ENCODE results near the gene SLC35B2.

The SLC35B2 gene, protein sequence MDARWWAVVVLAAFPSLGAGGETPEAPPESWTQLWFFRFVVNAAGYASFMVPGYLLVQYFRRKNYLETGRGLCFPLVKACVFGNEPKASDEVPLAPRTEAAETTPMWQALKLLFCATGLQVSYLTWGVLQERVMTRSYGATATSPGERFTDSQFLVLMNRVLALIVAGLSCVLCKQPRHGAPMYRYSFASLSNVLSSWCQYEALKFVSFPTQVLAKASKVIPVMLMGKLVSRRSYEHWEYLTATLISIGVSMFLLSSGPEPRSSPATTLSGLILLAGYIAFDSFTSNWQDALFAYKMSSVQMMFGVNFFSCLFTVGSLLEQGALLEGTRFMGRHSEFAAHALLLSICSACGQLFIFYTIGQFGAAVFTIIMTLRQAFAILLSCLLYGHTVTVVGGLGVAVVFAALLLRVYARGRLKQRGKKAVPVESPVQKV

DNA sequence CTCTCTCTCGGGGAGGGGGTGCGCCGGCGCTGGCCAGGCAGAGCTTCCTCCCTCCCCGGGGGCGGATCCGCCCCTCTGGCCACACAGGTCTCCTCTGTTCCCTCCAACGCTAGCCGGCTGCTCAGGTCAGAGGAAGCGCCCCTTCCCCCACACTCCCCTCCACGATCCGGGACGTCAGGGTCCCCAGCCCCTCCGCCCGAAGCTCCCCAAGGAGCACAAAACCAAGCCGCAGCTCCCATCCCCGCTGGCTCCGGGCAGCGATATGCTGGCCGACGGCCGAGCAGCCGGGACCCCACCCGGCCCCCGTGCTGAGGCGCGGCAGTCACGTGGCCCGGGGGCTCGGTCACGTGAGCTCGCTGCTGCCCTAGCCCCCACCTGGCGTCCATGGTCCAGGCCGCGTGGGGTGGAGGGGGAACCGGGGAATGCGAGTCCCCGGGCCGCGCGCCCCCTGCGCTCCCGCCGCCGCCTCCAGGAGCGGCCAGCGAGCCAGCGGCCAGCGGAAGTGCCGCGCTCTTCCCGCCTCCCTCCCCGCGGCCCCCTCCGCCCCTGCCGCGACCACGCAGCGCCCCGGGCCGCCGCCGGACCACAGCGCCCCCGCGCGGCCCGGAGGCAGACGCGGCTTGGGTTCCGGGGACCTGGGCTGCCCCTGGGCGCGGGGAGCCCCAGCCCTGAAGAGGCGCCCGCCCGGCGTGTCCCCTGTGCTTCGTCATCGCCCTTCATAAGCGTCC, at the start of gene SLC35B2:
Gene SLC35B2 (minus strand): TSS at position 504 of the 728 bp plus-strand sequence. CDS start 118 bp downstream, at position 386.
- peak in 13 of 14 donors; percentile 76 to 95 (median 90) for DNase-seq

DNA sequence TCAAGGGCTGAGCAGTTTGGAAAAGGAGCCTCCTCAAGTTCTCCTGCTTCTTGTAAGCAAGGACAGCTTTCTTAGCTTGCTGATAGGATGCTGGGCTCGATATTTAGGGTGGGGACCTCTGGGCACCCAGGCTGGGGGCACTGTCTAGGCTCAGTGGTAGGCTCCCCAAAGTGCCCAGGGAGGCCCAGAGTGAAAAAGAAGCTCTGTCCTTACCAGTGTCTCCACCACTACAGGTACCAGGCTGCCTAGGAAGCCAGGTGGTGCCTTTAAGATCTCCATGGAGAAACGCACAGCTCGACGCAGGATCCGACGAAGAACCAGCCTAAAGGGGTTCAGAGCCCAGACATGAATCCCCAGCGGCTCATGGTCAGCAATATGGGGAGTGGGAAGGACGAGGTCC, 49.4 kb upstream of the SLC35B2 start:
- DNase-seq, result no peak

DNA sequence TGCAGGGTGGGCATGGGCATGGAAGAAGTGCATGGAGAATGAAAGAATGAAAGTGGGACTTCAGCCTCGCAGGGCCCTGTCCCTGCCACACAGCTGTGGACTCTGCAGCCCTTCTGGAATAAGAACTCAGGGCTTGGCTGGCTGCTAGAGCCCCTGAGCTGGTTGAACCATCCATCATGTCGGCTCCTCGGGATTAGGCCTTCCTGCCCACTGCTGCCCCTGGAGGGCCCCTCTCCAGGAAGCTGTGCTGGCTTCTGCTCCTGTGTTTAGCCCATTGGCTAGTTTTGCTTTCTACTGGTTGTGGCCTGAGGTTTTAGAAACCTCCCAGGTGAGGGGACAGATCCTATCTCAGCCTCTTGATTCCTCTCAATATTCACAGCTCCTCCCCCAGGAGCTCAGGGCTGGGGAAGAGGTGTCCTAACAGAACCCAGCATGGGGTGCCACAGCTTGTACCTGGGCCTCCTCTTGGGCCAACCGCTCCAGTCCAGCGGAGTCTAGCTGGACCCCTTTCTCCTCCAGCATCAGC, 47.9 kb upstream of the SLC35B2 start:
- DNase-seq, result no peak

DNA sequence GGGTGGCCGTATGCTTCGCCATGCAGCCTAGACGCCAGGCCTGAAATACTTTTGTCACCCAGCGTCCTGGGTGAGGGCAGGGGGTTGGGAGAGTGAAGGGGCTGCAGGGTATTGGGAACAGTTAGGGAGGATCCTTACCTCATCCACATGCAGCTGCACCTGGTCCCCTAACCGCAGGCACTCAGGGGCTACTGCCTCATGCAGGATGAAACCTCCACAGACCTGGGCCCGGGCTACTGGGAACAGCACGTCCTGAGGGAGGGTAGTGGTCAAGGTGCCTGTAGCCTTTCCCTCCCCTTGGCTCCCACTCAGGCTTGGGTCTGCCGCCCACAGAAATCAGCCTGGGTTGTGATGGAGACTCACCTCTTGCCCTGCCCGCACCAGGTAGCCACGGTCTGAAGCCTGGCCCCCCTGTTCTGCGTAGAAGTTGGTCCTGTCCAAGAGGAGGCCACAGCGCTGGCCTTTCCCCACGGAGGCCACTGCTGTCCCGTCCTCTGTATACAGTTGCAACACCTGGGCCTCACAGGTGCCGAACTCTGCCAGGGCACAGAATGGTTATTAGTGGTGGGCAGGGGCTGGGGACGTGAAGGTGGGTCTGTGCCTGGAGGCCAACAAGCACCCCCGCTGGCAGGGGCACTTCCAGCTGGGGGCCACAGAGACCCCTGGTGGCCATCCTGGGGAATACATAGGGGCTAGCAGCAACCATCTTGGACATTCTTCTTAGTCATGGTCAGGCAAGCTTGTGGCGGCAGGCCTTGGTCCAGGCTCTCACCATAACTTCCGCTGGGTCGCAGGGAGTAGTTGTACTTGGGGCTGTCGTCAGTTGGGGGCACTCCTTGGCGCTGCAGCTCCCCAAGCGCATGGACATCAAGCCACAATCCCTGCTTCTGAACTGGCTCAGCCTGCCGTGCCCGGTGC, 47.2 kb upstream of the SLC35B2 start:
- DNase-seq, result peak in 2 of 14 donors; percentile 37 to 47

DNA sequence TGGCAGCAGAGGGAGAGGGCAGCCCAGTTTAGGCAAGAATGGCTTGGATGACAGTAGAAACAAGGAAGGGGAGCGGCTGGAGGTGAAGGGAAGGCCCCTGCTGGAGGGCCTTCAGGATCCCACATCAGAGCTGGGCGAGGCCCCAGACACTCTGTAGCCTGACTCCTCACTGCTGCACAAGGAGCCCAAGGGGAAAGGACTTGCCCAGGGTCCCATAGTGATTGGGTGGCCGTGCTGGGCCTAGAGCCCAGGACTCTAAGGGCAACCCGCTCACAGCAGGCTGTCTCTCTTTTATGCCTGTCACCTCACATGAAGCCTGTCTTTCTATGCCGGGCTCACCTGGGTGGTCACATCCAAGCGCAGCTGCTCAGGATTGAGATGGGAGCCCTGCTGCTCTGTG, 46.5 kb upstream of the SLC35B2 start:
- no peak for DNase-seq

DNA sequence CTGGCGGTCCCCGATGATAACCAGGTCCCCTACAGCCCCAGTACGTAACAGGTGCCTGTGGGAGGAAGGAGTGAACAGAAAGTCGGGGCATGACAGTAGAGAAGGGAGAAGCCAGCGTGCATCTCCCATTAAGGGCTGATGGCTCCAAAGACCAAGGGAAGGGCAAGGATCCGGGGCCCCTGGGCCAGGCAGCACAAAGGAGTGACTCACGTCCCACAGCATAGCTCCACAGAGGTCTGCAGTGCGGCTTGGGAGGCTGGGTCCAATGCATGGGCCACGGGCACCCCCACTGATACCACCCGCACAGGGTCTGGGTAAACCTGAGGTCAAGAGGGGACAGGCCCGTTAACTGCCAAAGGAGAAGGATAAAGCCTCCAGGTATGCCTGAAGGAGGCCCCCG, 45.5 kb upstream of the SLC35B2 start:
- no peak for DNase-seq

DNA sequence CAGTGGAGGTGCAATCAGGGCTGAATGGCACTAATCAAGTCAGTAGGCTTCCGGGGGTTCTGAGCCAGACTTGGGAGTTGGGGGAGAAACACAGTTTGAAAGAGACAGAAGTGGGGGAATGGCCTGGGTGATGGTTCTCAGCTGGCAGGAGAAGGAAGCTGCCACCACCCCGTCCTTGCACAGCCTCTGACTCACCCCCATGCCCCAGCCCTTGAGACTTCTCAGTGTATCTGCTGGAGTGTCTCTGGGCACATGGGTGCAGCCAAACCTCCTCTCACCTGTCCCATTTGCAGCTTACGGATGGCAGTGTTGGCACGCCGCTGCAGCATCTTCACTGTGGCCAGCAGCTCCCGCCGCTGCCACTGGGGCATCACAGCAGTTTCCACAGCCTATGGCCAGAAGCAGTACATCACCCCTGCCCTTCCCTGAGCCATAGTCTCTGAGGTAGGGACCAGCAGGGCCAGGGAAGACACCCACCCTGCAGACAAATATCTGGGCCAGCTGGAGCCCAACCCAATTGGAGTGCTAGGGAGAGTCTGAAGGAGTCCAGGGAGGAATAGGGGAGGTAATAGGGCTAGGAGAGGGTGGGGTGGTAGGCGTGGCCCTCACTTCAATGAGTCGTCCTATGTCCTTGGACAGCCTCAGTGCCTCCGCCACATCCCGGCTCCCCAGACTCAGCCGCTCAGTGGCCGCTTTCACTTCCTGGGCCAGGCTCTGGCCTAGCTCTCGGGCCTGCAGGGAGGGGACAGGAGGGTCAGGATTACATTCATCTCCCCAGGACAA, 44.6 kb upstream of the SLC35B2 start:
- no peak for DNase-seq

DNA sequence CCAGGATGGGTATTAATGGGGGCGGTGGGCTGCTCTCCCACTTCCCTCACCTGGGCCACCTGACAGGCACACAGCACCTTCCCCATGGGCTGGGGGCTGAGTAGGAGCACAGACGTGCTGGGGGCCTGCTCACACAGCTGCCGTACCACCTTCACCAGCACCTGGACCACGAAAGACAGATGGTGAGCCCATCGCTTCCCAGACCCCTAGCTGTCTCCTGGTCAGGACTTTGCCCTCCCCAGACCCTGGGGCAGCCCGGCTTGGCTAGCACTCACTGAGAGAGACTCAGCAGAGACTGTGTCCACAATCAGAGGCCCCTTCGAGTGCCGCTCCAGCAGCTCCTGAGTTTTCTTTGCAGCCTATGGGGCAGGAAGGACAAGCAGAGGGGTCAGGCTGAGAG, 43.8 kb upstream of the SLC35B2 start:
- no peak for DNase-seq

DNA sequence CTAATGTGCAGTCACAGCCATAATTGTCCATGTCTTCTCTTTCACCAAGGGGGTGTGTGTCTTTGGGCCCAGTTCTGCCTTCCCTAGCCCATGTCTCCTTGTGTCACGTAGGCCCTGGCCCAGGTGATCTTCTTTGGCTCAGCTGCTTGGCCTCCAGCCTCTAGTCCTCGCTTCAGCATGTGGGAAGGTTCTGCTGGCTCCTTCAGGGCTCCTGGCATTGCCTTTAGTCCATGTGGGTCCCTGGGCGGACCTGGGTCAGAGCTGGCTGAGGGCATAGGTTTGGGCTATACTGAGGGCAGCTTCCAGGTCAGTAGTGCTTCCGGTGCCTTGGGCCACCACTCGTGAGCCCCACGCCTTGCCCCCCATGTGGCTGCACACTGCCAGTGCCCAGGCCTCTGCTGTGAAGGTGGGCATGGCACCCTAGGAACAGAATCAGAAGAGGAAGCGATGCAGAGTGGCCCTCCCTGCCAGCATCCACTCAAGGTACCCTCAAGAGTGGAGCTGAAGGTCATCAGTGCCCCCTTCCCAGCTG, 43.0 kb upstream of the SLC35B2 start:
- DNase-seq, result no peak

DNA sequence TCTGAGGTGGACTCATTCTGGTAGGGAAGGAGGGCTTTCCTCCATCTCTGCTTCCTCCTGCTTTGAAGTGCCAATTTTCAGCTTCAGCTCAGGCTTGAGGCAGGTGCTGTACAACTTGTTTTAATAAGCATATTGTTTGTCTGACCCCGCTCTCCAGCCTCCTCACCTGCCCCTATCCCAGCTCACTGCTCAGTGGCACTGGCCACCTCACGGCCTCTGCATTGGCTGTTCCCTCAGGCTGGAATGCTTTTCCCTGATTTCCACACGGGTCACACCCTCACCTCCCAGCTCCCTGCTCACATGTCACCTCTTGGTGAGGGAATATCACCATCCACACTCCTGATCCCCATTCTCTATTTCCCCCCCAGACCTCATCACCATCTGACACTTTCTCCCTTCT, 41.5 kb upstream of the SLC35B2 start:
- DNase-seq, result no peak

DNA sequence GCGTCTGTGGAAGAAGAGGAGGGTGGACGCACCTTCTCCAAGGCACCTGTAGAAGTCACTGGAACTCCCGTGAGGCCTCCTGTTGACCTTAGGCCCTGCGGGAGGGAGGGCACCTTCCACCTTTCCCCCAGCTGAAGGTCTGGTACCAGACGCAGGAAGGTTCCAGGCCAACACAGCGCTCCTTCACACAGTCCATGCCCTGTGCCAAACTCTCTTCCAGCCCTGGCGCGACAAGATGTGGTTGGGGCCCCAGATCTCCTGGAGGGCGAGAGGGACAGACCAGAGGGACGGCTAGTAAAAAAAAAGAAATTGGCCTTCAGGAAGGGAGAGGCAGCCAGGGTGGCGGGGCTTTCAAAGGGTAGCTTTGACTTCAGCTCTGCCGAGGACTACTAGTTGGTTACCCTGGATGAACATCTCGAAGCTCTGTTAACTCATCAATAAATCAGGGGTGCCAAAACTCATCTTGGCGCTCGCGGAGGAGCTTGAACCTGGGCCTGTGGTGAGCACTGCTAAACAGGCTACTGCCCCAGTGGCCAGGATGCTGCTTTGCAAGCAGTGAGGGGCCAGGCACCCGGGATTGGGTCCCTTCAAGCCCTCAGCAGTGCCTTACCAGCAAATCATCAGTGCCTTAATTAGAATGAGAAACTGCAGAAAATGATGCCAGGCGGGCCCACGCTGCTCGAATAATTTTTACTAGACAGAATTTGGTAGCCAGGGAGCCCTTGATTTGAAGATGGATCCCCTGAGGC, 40.9 kb upstream of the SLC35B2 start:
- no peak for DNase-seq

DNA sequence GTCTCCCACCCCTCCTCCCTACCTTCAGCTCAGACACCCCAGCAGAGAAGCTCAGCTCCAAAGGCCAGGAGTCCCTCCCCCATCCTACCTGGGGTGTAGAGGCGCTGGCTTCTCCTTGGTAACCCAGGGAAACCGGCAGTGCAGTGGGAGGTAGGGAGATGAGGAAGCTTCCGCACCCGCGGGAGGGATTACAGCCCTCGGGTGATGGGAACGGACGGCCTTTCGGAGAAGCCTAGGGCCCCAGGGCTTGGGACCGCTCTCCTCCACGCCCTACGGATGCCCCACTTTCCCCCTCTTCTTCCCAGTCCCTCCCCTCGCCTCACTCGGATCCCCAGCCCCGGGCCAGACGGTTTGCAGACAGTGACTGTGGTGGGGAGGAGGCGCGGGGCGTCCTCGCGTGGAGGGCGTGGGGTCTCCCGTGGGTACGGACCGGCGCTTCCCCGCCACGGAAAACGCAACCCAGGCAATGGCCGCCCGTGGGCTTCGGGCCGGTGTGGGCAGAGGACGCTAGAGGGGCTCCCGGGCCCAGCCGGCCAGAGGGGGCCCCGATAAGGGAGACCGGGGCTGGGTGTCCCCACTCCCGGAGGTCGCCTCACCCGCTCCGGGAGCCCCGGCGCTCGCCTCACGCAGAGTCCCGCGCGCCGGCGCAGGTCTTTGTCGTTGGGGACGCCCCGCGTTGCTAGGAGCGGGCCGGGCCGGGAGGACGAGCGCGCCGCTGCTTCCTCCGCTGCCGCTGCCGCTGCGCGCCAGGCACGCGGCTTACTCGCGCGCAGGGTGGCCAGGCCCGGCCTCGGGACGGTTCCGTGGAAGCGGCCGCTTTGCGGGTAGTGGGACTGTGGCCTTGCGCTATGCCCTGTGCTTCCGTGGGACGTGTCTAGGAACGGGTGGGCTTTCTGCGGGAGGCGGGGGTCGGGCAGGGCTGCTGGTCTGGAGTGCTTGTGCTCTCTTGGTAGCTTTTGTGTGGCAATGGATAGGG, 40.0 kb upstream of the SLC35B2 start:
- DNase-seq, result peak in 6 of 14 donors; percentile 9 to 54 (median 22)

DNA sequence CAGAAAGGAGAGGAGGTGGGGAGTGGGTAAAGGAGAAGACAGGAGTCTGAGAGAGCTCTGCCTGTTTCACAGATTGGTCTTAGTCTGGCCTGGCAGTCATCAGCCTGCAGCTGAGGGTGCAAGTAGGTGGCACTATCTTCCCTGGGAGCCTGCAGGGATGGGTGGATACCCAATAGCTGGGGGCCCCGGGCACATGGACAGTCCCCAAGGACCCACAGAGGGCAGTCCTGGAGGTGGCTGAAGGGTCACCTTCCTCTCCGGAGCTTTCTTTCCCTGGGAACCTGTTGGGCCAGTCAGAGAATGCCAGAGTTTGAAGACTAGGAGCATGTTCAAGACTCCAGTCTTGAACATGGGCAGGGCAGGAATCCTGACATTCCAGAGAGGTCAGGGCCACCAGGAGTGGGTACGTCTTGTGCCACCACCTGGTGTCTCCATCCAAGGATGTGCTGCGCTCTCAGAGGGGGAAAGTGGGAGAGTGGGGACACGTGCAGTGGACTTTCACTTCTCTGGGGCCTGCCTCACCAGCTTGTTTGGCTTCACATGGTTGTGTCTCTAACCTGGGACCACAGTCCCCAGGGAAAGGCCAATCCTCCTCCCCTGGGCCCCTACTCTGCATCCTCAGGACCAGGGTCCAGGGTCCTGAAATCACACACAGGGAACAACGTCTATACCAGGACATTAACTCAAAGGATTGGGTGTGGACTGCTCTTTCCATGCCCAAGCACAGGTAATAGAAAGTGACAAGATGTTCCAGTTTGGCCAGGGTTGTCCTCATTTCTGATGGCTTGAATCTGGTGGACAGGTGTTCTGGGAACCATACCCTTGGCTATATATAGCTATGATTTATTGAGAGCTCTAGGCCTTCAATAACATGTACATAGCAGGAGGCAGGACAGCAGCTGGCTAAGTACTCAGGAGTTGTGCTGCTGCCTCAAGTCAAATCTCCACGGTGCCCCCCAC, 37.8 kb upstream of the SLC35B2 start:
- DNase-seq, result no peak

DNA sequence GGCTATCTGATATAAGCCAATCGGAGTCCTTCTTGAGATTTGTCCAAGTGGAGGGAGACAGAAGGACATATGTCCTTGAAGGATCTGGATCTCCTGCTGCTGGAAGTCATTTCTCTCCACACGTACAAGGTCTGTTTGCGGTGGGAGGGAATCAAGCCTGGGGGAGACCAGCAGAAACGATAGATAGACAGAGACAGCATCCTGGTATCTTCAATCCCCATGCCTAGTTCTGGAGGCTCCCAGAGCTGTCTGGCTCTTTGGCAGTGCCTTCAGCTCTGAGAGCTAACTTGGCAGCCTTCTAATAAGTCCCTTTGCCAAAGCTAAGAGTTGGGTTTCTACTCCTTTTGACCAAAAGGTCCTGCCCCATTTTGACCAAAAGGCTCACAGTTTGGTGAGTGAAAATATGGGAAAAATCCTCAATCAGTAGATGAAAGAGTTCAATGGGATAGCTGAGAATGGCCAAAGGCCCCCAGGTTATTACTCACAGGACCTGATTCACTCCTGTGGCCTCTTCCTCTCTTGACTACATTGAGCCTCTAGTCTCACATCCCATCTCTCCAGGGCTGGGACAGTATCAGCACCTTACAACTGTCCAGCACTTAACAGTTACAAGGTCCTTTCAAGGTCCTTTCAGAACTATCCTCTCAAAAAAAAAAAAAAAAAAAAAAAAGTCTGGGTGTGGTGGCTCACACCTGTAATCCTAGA, 35.5 kb upstream of the SLC35B2 start:
- peak in 1 of 14 donors; percentile 77 for DNase-seq

DNA sequence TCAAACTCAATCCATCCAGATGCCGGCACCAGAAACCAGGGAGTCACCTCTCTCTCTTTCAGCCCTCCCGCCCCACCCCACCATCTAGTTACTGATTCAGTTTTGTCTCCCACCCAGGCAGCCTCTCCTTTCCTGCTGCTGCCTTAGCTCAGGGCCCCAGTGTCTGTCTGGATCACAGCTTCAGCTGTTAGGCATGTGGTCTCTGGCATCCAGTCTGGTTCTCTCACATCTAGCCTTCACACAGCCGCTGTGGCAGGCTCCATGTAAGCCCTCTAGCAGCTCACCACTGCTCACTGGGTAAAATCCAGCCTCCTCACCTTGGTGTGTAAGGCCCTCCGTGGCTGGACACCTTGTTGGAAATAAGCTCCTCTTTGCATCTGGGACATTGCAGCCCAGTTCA, 34.5 kb upstream of the SLC35B2 start:
- DNase-seq, result no peak

DNA sequence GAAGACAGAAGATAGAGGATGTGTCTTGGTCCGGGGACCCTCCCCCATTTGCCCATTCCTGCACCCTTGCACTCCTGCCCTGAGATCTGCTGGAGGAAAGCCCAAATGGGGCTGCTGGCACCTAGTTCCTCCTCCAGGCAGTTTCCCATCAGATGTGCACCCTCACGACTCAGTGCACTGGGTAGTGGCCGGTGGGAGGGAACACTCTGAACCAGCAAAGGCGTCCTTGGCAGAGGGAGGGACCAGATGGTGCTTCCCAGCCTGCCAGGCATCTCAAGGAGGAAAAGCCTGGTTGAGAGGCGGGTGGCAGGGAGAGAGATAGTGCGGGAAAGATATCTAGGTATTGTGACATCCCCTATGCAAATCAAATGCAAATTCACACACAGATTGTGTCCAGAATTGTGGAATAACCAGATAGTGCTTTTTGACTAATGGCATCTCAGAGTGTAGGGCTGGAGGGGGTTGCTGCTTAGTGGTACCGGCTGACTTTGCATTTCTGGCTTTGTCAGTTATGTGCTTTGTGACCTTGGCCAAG, 32.5 kb upstream of the SLC35B2 start:
- peak in 3 of 14 donors; percentile 33 to 98 (median 44) for DNase-seq

DNA sequence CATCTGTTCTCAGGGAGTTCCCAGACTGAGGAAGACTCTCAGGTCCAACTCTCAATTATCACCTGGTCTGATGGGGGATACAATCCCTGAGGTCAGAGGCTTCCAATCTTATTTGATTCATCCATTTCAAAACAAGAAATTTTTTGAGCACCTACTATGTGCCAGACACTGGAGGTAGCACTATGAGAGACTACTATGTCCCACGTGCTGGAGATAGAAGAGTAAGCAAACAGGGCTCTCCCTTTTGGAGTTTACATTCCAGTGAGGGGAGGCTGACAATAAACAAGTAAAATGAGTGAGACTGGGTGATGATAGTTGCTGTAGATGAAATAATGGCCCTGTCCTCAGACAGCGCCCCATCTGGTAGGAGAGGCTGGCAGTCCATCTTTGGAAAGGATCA, 29.4 kb upstream of the SLC35B2 start:
- no peak for DNase-seq
